GM12874 (cell line): ENCODE results near the gene DBNDD1.

Source experiments
- TF ChIP-seq, protein P1 (sequence below): IDR thresholded peaks from 2 replicates; pipeline ENCODE4 v1.5.1; 2011; ENCODE audit warnings: low read depth, mild to moderate bottlenecking, control low read depth, low read length, moderate library complexity; ENCODE audit not compliant: insufficient read depth

DBNDD1 gene

GRCh38 chr16:90022209-90023077 lies 3.2 kb upstream of the DBNDD1 start:
- TF ChIP-seq, protein P1, sequence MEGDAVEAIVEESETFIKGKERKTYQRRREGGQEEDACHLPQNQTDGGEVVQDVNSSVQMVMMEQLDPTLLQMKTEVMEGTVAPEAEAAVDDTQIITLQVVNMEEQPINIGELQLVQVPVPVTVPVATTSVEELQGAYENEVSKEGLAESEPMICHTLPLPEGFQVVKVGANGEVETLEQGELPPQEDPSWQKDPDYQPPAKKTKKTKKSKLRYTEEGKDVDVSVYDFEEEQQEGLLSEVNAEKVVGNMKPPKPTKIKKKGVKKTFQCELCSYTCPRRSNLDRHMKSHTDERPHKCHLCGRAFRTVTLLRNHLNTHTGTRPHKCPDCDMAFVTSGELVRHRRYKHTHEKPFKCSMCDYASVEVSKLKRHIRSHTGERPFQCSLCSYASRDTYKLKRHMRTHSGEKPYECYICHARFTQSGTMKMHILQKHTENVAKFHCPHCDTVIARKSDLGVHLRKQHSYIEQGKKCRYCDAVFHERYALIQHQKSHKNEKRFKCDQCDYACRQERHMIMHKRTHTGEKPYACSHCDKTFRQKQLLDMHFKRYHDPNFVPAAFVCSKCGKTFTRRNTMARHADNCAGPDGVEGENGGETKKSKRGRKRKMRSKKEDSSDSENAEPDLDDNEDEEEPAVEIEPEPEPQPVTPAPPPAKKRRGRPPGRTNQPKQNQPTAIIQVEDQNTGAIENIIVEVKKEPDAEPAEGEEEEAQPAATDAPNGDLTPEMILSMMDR, result no peak

DNA sequence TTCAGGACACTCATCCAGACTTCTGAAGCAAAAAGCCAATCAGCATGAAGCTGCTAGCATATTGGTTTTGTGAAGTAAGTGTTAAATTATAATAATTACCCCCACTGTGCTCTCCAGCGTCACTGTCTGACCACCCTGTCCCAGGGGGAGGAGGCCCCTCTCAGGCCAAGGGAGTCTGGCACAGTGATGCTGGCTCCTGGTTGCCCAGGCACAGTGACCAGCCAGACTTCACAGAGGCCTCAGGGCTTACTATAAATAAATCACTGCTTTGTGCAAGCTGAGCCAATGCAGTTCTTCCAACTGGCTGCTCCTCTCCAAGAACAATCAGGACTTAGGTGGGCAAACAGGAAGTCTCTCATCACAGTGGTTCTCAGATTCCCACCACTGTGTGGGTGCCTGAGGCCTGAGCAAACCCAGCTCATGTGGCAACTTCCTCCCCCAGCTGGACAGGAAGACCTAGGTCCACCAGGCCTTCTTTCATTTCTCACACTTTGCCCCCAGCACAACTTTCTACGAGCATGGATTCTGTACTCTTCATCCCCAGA lies 1.7 kb upstream of the DBNDD1 start:
- TF ChIP-seq, protein P1, result no peak

GRCh38 chr16:90020260-90020837 lies 1.1 kb upstream of the DBNDD1 start:
- TF ChIP-seq, protein P1, result no peak

DNA sequence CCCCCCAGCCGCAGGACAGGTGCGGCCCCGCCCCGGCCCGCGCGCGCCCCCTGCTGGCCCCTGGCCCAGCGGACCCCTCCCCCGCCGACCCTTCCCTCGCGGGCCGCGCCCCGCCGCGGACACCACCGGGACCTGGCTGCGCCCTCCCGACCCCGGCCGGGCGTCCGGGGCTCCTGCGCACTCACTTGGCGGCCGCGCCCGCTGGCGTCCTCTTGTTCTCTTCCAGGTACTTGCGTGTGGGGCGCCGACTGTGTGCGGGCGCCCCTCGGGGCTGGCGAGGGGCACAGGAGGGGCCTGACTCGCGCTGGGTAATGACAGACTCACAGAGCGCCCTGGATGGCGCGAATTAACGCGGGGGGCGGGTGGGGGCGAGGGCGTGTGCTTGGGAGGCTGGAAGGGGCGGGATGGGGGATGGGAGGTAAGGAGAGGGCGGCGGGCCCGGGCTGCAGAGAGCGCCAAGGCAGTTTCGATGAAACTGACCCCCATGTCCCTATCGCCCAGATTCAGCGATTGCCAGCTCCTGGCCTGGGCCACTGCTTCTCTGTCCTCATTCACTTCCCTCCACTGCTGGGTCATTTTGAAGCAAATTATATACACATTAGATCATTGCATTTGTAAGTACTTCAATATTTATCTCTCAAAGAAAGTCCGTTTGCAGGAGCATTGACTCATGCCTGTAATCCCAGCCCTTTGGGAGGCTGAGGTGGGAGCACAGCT lies 445 bp upstream of the DBNDD1 start:
- TF ChIP-seq, protein P1, result peak; percentile 62

GRCh38 chr16:90018297-90018651 lies 982 bp downstream of the DBNDD1 start:
- TF ChIP-seq, protein P1, result no peak

DNA sequence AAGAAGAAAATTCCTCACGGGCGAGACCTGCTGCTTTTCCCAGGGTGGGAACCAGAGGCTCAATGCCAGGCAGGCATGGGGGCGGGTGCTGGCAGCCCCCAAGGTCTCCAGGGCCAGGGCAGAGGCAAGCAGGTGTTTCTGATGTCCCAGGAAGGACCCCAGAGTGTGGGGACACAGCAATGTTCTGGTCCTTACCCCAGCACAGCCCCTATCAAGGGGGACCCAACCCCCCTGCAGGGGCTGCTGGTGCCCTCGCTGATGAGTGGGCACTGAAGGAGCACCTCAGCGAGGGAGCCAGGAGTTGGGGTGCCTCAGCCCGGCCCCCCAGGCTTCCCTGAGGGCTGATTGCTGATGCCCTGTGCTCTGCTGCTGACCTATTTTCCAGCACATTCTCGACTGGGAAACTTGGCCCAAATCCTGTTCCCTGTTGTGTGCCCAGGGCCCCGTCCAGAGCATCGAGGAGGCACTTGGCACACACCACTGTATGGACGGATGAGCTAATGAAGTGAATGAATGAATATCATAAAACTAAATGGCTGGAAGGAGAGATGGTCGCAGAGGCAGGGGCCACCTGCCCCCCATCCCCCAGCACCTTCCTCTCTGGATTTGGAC lies 2.8 kb downstream of the DBNDD1 start:
- TF ChIP-seq, protein P1, result no peak
